D341Med (cell line): Measurements from ENCODE around the gene SPDYC.

Experiments used
- DNase-seq: peaks from one replicate; pipeline ENCODE4 v3.0.0; 2012; ENCODE audit warnings: low spot score

The SPDYC gene

GRCh38 chr11:65206901-65207300, 36.9 kb downstream of the SPDYC start:
- no peak for DNase-seq

- peak; percentile 9 for DNase-seq
These were observed 38.1 kb downstream of the SPDYC start for GRCh38 chr11:65207918-65208784.

- DNase-seq: no peak
These were observed 39.0 kb downstream of the SPDYC start for GRCh38 chr11:65208785-65209710.

GRCh38 chr11:65209711-65210360, 39.8 kb downstream of the SPDYC start:
- DNase-seq: no peak

- DNase-seq: peak; percentile 19
These were observed 40.3 kb downstream of the SPDYC start for GRCh38 chr11:65210361-65210731.

GRCh38 chr11:65210748-65211147, 40.7 kb downstream of the SPDYC start:
- DNase-seq: no peak

- DNase-seq: peak; percentile 20
These were observed 41.5 kb downstream of the SPDYC start for GRCh38 chr11:65211293-65212105.

GRCh38 chr11:65212226-65212801, 42.3 kb downstream of the SPDYC start:
- DNase-seq: peak; percentile 12

- no peak for DNase-seq
These were observed 43.5 kb downstream of the SPDYC start for GRCh38 chr11:65213322-65214211.

- DNase-seq: no peak
These were observed 44.3 kb downstream of the SPDYC start for GRCh38 chr11:65214212-65214845.

- DNase-seq: peak; percentile 18
These were observed 45.5 kb downstream of the SPDYC start for GRCh38 chr11:65215441-65216076.

- DNase-seq: peak; percentile 37
These were observed 46.8 kb downstream of the SPDYC start for GRCh38 chr11:65216830-65217229.

GRCh38 chr11:65217441-65218423, 47.7 kb downstream of the SPDYC start:
- DNase-seq: peak; percentile 27

- DNase-seq: no peak
These were observed 48.4 kb downstream of the SPDYC start for GRCh38 chr11:65218446-65218845.

GRCh38 chr11:65219930-65220213, 49.8 kb downstream of the SPDYC start:
- DNase-seq: no peak

GRCh38 chr11:65221026-65221425, 51.0 kb downstream of the SPDYC start:
- DNase-seq: no peak
